COLO668 (cell line): ENCODE results near the gene MAP3K12.
A peak's percentile ranks its signal among the peaks of the same experiment; 100 is the strongest.
"Not testable (repeated sequence)": the region's sequence is repeated elsewhere in the genome, so short reads cannot be mapped to it uniquely, and the experiment has no call there.

Source experiments
- DNase-seq: peaks from one replicate; lab custom pipeline; 2025; ENCODE audit not compliant: unreplicated experiment; lab: John Stamatoyannopoulos, UW

MAP3K12 gene

DNA sequence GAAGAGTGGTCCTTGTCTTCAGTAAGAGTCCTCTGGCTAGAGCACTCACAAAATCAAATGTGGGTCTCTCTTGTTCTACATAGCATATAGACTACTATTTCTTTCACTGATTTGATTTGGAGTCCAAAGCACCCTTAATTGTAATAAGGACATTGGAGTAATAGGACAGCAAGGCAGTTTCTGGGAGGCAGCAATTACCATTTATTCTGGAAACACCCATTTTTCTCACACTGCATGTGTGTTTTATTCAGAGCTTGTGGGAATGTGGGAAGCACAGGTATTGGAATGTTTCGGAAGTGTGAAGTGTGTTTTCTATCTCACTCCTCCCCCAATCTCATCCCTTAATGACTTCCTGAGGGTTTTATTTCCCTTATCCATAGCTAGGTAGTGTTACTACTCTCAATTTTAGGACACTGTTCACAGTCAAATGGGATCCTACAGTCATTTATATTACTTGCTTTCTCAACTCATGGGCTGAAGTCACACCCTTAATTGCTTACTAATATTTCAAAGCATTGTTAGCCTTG is 27.1 kb downstream of the MAP3K12 start:
- no peak for DNase-seq

- no peak for DNase-seq
Measured at GRCh38 chr12:53468282-53468681, 31.0 kb downstream of the MAP3K12 start.

GRCh38 chr12:53467880-53468279 is 31.4 kb downstream of the MAP3K12 start:
- DNase-seq, result no peak

DNA sequence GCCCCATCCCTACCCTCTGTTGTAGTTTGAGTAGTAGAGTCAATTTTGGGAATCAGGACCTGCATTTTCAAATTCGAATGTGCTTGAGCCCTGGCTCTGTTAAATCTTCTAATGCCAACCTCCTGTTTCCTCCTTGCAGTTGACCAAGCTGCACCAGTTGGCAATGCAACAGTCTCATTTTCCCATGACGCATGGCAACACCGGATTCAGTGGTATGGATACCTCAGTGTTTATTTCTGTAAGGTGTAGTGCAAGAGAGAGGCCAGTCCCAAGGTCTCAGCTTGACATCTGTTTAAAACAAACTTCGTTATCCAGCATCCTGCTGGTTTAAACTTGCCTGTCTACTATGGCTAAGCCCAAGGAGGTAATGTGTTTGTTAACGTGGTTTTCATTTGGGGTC is 32.2 kb downstream of the MAP3K12 start:
- DNase-seq, result no peak

DNA sequence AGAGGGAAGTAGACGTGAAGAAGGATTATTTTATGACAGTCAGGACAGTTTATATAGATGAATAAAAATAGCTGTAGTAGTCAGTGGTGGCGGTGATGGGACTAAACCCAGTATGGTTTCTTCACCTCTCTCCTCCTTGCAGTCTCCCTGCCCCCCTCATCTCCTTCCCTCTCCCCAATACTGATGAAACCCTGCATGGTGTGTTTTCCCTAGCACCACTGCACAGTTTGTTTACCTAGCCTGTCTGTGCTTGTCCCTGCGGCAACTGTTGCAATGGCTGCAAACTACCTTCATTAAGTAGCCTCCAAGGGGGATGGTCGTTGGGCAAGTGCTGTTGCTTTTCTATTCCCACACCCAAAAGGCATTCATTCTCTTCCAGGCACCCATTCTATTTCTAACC is 32.6 kb downstream of the MAP3K12 start:
- no peak for DNase-seq

DNA sequence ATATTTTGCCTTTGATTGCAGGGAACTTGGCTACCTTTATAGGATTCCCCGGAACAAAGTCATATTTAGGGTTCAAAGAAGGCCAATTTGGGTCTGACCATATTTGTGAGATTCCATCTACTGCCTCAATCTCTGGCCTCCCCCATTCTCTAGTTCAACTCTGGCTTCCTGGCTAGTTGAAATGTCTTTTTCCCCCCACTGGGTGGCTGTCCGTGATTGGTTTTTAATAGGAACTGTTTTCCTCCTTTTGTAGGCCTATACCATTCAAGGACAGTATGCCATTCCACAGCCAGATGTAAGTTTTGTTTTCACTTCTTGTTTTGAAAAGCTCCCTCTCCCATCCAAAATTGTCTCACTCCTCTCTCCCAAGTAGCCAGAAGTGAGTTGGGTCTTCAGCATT is 33.6 kb downstream of the MAP3K12 start:
- DNase-seq, result no peak

GRCh38 chr12:53464685-53465418 is 34.4 kb downstream of the MAP3K12 start:
- DNase-seq, result no peak

DNA sequence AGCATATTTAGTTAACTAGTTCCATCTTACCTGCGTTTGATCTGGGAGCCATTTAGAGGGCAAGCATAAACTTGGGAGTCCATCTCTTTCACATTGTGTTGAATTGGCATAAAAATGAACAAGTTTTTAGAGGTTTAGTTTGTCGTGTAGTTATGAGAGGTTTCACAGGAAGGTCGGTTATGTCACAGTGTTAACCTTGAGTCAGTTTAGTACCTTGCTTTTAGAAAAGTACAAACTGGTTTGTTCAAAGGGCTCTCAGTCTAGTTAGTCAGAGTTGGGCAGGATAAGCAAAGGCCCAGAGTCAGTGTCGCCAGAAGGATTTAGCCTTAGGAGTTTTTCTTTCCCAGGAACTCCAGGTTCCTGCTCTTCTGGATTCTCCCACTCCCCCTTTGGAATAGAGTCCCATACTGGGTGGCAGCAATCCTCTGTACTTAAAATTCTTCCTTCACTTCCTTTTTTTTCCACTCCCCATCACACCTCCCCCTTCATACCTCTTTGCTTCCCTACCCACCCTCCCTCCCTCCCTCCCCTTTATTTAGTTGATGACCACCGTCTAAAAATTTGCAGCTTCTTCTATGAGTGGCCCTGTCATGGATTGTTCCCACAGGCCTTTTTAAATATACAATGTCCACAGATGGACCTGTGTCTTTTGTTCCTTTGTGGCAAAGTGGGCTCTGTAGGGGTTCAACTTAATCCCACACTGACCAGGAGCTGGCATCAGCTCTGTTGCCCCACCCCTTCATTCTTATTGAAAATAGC is 35.3 kb downstream of the MAP3K12 start:
- no peak for DNase-seq

DNA sequence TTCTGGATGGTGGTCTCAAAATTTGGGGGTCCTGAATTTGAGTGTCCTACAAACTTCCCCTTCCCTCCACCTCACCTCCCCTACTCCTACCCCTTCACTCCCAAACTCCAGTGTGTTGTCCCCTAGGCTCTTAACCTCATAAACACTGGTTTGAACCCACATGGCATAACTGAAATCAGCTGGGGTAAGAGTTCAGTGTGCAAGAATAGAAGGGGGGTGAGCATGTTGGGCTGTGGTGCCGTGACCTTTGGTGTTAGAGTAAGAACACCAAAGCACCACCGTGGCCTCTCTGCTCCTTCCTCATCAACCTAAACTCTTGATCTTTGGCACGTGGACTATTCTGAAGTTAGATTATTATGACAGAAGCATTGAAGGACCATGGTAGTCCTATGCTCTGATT is 36.3 kb downstream of the MAP3K12 start:
- DNase-seq, result no peak

DNA sequence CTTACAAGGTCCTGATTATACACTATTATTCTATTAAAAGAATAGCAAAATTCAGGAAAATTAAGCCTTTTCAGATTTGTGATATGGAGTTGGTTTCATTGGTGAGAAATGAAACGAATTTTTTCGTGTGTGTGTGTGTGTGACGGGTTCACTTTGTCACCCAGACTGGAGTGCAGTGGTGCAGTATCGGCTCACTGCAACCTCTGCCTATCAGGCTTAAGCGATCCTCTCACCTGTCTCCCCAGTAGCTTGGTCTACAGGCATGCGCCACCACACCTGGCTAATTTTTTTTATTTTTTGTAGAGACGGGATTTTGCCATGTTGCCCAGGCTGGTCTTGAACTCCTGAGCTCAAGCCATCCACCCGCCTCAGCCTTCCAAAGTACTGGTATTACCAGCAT is 37.7 kb downstream of the MAP3K12 start:
- no peak for DNase-seq

GRCh38 chr12:53461059-53461458 is 38.2 kb downstream of the MAP3K12 start:
- no peak for DNase-seq

GRCh38 chr12:53459097-53459496 is 40.2 kb downstream of the MAP3K12 start:
- no peak for DNase-seq

DNA sequence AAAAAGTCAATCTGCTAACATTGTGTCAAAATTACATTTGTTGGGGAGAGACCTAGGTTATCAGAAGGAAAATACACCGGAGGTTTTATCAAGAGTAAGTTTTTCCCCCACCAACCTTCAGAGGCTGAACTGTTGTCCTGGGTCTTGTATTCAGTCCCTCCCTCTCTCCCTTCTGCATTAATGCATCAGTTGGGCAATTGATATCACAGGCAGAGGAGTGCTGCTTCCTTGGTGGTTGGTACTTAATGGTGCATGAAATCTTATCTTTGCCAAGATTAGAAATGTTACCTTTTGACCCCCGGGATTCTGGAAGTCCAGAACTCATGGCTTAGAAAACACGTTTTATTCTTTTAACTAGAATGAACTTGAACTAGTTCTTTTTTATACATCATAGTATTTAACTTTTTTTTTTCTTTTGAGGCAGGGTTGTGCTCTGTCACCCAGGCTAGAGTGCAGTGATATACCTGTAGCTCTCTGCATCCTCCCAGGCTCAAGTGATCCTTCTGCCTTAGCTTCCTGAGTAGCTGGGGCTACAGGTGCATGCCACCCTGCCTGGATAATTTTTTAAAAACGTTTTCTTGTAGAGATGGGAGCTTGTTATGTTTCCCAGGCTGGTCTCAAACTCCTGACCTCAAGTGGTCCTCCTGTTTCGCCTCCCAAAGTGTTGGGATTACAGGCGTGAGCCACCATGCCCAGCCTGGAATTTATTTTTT is 42.4 kb downstream of the MAP3K12 start:
- DNase-seq, result no peak

DNA sequence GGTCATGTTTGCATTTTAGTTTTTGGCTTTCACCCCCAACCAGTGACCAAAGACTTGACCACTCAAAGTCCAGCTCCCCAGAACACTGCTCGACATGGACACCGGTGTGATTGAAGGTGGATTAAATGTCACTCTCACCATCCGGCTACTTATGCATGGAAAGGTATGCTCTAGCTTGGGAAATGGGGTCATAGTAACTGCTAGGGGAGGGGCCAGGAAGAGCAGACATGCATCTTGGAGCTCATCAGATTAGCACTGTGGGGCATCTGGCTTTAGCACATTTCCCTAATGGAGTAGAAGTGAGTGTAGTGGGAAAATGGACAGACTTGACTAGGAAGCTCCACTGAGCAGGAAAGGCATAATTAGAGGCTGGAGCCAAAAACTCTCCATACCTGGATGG is 44.6 kb downstream of the MAP3K12 start:
- no peak for DNase-seq

DNA sequence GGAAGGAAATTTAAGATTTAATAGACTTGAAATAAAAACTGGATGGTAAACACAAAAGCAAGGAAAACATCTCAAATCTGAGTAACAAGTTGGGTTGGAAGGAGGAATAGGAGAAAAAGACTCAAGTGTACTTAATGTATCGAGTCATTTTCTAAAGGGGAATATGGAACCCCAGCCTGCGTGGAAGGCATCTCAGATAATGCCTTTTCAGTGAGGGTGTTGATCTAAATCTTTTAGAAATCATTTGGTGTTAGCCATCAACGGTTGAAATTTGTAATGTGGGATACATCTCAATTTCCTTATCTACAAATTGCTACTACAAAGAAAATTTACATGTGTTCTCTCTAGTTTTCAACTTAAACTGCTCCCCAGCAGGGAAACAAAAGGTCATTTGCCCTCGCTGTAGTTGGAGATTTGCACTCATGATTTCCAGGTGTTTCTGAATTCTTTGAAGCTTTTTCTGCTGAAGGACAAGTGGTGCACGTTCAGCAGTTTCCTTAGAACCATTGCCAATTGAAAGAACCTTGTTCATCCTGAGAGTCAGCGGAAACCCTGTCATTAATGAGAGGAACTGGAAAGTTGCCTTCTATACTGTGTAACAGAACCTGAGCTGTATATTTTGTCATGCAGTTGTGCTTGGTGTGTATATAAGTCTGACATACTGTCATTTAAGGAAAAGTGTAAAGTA is 45.2 kb downstream of the MAP3K12 start:
- no peak for DNase-seq

DNA sequence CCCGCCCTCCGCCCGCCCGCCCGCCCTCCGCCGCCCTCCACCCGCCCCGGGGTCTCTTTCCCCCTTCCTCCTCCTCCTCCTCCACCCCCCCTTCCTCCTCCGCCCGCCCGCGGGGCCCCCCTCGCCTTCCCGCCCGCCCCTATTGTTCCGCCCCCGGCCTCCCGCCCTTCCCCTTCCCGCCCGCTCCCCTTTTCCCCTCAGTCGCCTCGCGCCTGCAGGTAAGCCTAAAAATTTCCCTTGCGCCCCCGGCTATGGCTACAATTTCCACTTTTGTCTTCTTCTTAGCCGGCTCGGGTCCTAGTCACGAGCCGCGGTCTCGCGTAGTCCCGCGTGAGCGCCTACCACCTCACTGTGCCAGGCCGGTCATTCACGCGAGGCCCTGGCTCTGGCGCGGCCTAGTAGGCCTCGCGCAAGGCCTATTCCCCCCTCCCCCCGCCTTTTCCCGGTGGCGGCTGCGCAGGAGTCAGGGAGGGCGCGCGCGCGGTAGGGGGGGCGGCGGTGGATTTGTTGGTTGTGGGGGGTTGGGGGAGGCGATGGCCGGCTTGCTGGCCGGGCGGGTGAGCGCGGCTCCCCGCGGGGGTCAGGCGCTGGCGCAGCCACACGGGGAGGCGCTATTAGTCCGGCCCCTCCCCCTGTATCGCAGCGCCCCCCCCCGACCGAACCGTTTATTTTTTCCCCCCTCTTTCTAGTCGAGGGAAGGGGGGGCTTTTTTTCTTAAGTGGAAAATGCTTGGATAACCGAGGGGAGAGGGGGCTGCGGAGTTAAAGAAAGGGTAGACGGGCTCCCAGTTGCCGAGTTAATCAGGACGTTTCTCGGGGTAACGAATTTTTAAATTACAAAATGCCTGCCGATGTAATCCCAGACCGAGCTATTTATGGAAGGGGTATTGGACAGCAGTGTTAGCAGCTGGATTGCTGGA is 46.8 kb downstream of the MAP3K12 start:
- peak; percentile 77 for DNase-seq

DNA sequence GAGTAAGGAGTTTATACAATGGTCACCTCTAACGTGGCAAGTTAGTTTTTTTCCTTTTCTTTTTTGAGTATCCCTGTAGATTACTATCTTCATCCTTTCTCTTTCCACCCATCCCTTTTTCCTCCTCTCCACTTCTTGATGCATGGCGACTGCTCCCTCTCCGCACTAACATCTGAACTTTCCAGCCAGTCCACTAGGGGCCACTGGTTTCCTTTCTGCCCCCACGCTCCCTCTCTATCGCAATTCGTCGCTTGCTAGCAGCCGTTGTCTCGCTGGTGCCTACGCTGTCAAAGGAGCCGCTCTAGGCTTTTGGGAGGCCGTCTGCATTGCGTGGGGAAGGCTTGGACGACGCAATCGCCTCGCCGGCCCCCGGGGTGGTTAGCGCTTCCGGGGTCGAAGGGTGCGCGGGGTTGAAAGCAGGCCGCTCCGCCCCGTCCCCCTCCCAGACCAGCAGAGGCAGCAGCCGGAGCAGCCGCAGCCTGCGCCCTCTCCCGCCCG is 47.5 kb downstream of the MAP3K12 start, which contains the start of gene PCBP2:
Gene PCBP2 (plus strand): TSS at position 442 of the 498 bp plus-strand sequence. CDS start 2,699 bp downstream, outside the sequence.
- peak; percentile 95 for DNase-seq

GRCh38 chr12:53450936-53451335 is 48.3 kb downstream of the MAP3K12 start:
- no peak for DNase-seq

- not testable (repeated sequence) for DNase-seq
Measured at GRCh38 chr12:53444593-53445325, 54.5 kb downstream of the MAP3K12 start.
